ENCODE measurements around the gene FAM120A.

DNA sequence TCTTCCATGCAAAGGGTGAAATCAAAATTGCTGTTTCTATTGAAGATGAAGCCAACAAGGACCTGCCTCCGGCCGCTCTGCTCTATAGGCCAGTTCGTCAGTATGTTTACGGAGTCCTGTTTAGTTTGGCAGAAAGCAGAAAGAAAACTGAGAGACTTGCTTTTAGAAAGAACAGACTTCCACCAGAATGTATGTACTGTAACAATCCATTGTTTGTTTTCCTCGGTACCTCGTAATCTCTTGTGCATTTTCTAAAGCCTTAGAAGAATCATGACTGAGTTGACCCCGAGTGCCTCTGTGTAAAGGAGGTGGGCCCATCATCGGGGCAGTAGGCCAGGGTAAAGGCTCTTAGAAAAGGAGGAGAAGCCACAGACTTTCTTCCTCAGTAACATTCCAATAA lies 80.7 kb downstream of the FAM120A start:
- TF ChIP-seq, protein P1, sequence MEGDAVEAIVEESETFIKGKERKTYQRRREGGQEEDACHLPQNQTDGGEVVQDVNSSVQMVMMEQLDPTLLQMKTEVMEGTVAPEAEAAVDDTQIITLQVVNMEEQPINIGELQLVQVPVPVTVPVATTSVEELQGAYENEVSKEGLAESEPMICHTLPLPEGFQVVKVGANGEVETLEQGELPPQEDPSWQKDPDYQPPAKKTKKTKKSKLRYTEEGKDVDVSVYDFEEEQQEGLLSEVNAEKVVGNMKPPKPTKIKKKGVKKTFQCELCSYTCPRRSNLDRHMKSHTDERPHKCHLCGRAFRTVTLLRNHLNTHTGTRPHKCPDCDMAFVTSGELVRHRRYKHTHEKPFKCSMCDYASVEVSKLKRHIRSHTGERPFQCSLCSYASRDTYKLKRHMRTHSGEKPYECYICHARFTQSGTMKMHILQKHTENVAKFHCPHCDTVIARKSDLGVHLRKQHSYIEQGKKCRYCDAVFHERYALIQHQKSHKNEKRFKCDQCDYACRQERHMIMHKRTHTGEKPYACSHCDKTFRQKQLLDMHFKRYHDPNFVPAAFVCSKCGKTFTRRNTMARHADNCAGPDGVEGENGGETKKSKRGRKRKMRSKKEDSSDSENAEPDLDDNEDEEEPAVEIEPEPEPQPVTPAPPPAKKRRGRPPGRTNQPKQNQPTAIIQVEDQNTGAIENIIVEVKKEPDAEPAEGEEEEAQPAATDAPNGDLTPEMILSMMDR (IDR thresholded peaks at IDR 0.05): no peak
- no peak for TF ChIP-seq POLR2A (IDR thresholded peaks at IDR 0.05; ENCODE audit: low read depth)
- TF ChIP-seq EP300 (IDR thresholded peaks at IDR 0.05): no peak
- TF ChIP-seq POLR2AphosphoS5 (IDR thresholded peaks at IDR 0.05): no peak

Data from esophagus muscularis mucosa (tissue), 4 donors.